Liver (tissue), 9 donors: ENCODE data around the gene INTS3. TPM values are rescaled to one million over a fixed set of nuclear protein-coding genes. Genes with fewer than 3 reads are reported as not detected.

Experiments used
- DNase-seq: peaks from one replicate; pipeline ENCODE4 v3.0.0-alpha.2; 2017; ENCODE audit warnings: low spot score
- H3K27ac ChIP-seq, 2 donors: one replicate each; pipeline ENCODE4 v1.7.0; 2013; ENCODE audit warnings: inconsistent platforms in 2 of 2, low read length in 2 of 2, control low read depth in 1 of 2, low read depth in 1 of 2, mild to moderate bottlenecking in 1 of 2
- H3K27me3 ChIP-seq, 4 donors: one replicate each; pipeline versions ENCODE4 v1.6.1 to v1.7.0; 2013; ENCODE audit warnings: low read length in 3 of 4, inconsistent platforms in 1 of 4, mild to moderate bottlenecking in 1 of 4, moderate library complexity in 1 of 4; ENCODE audit not compliant: control insufficient read depth in 4 of 4, insufficient read depth in 4 of 4
- H3K36me3 ChIP-seq, 4 donors: one replicate each; pipeline versions ENCODE4 v1.6.1 to v1.7.0; 2013; ENCODE audit warnings: low read length in 3 of 4, mild to moderate bottlenecking in 3 of 4, low read depth in 1 of 4, moderate library complexity in 1 of 4; ENCODE audit not compliant: control insufficient read depth in 4 of 4, insufficient read depth in 3 of 4
- H3K4me1 ChIP-seq, 4 donors: one replicate each; pipeline versions ENCODE4 v1.6.1 to v1.7.0; 2013; ENCODE audit warnings: low read length in 3 of 4, mild to moderate bottlenecking in 3 of 4, moderate library complexity in 1 of 4; ENCODE audit not compliant: control insufficient read depth in 4 of 4, insufficient read depth in 4 of 4
- H3K4me3 ChIP-seq, 3 donors: one replicate each; pipeline versions ENCODE4 v1.6.1 to v1.7.0; 2013; ENCODE audit warnings: low read length in 3 of 3, control low read depth in 1 of 3, low read depth in 1 of 3, mild to moderate bottlenecking in 1 of 3
- H3K9ac ChIP-seq, 2 donors: one replicate each; pipeline ENCODE4 v1.7.0; 2013; ENCODE audit warnings: low read length in 2 of 2, mild to moderate bottlenecking in 2 of 2, moderate library complexity in 2 of 2, control low read depth in 1 of 2, low read depth in 1 of 2
- H3K9me3 ChIP-seq, 4 donors: one replicate each; pipeline versions ENCODE4 v1.6.1 to v1.7.0; 2013; ENCODE audit warnings: low read length in 3 of 4; ENCODE audit not compliant: control insufficient read depth in 4 of 4
- ATF3 ChIP-seq: IDR thresholded peaks from 2 replicates; pipeline ENCODE4 v1.6.1; 2016; ENCODE audit warnings: antibody characterized with exemption
- CTCF ChIP-seq: fragments of 150-350 bp; IDR thresholded peaks from 2 replicates; pipeline ENCODE4 v1.5.1; 2017; ENCODE audit warnings: improper control_type of control experiment, low read depth, low read length; ENCODE audit not compliant: missing input control
- EGR1 ChIP-seq, 2 donors: IDR thresholded peaks; 2 replicates each; pipeline ENCODE4 v1.6.1; 2016 to 2018; ENCODE audit warnings: antibody characterized with exemption in 2 of 2, low read depth in 2 of 2
- FOXA2 ChIP-seq: IDR thresholded peaks from 2 replicates; pipeline ENCODE4 v1.6.1; 2016; ENCODE audit warnings: antibody characterized with exemption
- HNF4A ChIP-seq, 2 donors: conservative IDR thresholded peaks; 2 replicates each; pipeline ENCODE4 v1.6.1; 2016; ENCODE audit warnings: antibody characterized with exemption in 2 of 2, mild to moderate bottlenecking in 2 of 2
- HNF4G ChIP-seq: IDR thresholded peaks from 2 replicates; pipeline ENCODE4 v1.6.1; 2016; ENCODE audit warnings: antibody characterized with exemption
- JUND ChIP-seq, 2 donors: IDR thresholded peaks; 2 replicates each; pipeline ENCODE4 v1.6.1; 2016; ENCODE audit warnings: antibody characterized with exemption in 2 of 2
- NR2F2 ChIP-seq: IDR thresholded peaks from 2 replicates; pipeline ENCODE4 v1.6.1; 2016; ENCODE audit warnings: antibody characterized with exemption
- SP1 ChIP-seq: IDR thresholded peaks from 2 replicates; pipeline ENCODE4 v1.6.1; 2018; ENCODE audit warnings: antibody characterized with exemption, mild to moderate bottlenecking
- TAF1 ChIP-seq: conservative IDR thresholded peaks from 2 replicates; pipeline ENCODE4 v1.6.1; 2016; ENCODE audit warnings: antibody characterized with exemption, mild to moderate bottlenecking
- YY1 ChIP-seq: IDR thresholded peaks from 2 replicates; pipeline ENCODE4 v1.6.1; 2016; ENCODE audit warnings: antibody characterized with exemption, mild to moderate bottlenecking
- WGBS: extraction: QIAGEN DNeasy Blood & Tissue Kit; methylation state at CpG from one replicate; pipeline ENCODE4 v1.1.7; 2013; 5-methylcytosine and 5-hydroxymethylcytosine counted together
- polyA plus RNA-seq, 2 donors: library from polyadenylated mRNA; stranded (reverse) in 1 of 2; unstranded in 1 of 2; fragments of 200-250 nt in 1 of 2; fragments of >200 nt in 1 of 2; fragmentation: Nextera tagmentation in 1 of 2; extraction: Ambion mirVana in 1 of 2; gene quantifications; one replicate each; pipeline versions ENCODE4 v1.2.1 to v1.2.3, GENCODE V29; 2013 to 2015
- total RNA-seq, 2 donors: library from RNA; depleted of rRNA; stranded (reverse); fragments of >200 nt; gene quantifications; one replicate each; pipeline ENCODE4 v1.2.3, GENCODE V29; 2014
- TF ChIP-seq, protein P1 (sequence below): IDR thresholded peaks from 2 replicates; pipeline ENCODE4 v1.6.1; 2016; ENCODE audit warnings: antibody characterized with exemption
- TF ChIP-seq, protein P2 (sequence below): IDR thresholded peaks from 2 replicates; pipeline ENCODE4 v1.6.1; 2016; ENCODE audit warnings: antibody characterized with exemption, mild to moderate bottlenecking
- donor health status: healthy.
- donor health status: healthy.
- donor health status: healthy.
- donor health status: healthy.
- donor health status: healthy.

Gene INTS3
- total and polyA plus RNA-seq, 4 donors, result 9.0 to 26.0 (median 15.2) TPM

DNA sequence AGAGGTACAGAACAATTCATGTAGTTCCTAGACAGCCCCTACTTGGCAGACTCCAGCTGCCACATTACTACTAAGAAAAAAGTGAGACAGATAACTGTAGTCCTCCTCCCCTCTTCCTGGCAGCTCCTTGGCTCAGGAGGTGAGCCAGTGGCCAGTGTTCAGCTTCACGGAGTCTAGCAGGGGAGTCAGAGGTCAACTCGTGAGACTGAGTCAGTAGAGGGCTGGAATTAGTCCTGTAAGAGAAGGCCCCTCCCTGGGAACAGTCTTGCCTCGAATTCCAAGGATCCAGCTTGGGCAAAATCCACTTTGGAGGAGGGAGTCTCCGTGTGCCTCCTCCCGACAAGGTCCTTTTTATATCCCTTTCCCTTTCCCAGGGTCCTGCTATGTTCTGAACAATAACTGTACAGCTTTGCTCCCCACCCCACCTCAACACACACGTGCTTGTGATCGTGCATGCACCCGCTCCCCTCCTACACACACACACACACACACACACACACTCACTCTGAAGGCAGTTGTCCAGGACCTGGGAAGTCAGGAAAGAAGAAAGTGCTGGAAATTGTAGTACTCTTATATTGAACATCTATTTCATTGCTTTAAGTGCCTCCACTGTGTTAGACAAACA lies 24.8 kb downstream of the INTS3 start (continued):
- TF ChIP-seq EGR1 (IDR thresholded peaks at IDR 0.05; ENCODE audit: low read depth in 2 of 2), result no peak
- TF ChIP-seq, protein P1, sequence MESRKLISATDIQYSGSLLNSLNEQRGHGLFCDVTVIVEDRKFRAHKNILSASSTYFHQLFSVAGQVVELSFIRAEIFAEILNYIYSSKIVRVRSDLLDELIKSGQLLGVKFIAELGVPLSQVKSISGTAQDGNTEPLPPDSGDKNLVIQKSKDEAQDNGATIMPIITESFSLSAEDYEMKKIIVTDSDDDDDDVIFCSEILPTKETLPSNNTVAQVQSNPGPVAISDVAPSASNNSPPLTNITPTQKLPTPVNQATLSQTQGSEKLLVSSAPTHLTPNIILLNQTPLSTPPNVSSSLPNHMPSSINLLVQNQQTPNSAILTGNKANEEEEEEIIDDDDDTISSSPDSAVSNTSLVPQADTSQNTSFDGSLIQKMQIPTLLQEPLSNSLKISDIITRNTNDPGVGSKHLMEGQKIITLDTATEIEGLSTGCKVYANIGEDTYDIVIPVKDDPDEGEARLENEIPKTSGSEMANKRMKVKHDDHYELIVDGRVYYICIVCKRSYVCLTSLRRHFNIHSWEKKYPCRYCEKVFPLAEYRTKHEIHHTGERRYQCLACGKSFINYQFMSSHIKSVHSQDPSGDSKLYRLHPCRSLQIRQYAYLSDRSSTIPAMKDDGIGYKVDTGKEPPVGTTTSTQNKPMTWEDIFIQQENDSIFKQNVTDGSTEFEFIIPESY, result no peak

DNA sequence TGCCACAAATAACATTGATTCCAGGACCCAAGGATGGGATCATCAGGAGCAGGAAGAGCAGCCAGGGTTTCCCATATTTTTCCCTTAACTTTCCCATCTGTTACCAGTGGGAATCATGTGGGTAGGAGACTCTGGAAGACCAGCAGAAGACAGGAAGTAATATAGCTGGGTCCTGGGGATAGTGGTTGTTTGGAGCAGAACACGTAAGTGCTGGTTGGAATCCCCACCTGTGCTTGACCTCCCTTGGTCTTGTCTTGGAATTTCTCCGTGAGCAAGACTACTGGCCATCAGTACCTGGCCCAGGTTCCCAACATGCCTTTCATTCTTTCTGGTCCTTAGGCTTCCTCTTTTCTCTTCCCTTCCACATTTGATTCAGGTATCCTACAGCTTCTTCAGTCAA lies 26.4 kb downstream of the INTS3 start:
- Histone ChIP-seq H3K4me1 (peaks cover 0 to 13% (median 3%) of the 10 kb centered on the region in 4 donors), H3K4me3 (no peak overlapping the region), H3K27me3 (no peaks in the 10 kb centered on the region), H3K27ac (no peak overlapping the region), H3K36me3 (peaks cover 3 to 50% (median 44%) of the 10 kb centered on the region in 4 donors), H3K9ac (no peak overlapping the region), H3K9me3 (no peaks in the 10 kb centered on the region)
- no peak for TF ChIP-seq YY1
- TF ChIP-seq NR2F2, result no peak
- no peak for TF ChIP-seq CTCF
- no peak for TF ChIP-seq FOXA2
- TF ChIP-seq JUND (IDR thresholded peaks at IDR 0.05), result no peak
- no peak for TF ChIP-seq ATF3
- TF ChIP-seq, protein P2, sequence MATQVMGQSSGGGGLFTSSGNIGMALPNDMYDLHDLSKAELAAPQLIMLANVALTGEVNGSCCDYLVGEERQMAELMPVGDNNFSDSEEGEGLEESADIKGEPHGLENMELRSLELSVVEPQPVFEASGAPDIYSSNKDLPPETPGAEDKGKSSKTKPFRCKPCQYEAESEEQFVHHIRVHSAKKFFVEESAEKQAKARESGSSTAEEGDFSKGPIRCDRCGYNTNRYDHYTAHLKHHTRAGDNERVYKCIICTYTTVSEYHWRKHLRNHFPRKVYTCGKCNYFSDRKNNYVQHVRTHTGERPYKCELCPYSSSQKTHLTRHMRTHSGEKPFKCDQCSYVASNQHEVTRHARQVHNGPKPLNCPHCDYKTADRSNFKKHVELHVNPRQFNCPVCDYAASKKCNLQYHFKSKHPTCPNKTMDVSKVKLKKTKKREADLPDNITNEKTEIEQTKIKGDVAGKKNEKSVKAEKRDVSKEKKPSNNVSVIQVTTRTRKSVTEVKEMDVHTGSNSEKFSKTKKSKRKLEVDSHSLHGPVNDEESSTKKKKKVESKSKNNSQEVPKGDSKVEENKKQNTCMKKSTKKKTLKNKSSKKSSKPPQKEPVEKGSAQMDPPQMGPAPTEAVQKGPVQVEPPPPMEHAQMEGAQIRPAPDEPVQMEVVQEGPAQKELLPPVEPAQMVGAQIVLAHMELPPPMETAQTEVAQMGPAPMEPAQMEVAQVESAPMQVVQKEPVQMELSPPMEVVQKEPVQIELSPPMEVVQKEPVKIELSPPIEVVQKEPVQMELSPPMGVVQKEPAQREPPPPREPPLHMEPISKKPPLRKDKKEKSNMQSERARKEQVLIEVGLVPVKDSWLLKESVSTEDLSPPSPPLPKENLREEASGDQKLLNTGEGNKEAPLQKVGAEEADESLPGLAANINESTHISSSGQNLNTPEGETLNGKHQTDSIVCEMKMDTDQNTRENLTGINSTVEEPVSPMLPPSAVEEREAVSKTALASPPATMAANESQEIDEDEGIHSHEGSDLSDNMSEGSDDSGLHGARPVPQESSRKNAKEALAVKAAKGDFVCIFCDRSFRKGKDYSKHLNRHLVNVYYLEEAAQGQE, result no peak
- WGBS, result 99% methylated on average over 2 of the region's 2 CpGs
- no peak for DNase-seq

DNA sequence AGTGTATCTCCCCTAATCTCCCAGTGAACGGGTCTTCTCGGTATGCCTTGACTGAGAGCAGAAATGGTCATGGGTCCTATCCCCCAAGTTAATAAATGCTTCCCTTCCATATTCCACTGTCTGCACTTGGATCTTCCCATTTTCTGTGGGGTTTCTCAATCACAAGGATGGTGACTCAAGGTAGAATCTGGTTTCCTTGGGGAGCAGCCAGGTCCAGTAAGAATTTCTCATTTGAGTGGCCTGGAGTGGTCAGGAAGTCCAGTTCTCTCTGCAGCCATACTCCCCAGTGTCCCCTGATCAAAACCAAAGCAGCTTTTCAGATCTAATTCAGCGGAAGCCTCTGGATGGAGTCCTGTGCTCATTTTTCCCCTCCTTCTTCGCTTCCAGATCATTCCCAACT lies 32.6 kb downstream of the INTS3 start:
- Histone ChIP-seq H3K9ac (no peak overlapping the region), H3K36me3 (peaks cover 6 to 67% (median 46%) of the 10 kb centered on the region in 4 donors), H3K4me1 (peaks cover 0 to 3% (median 0%) of the 10 kb centered on the region in 4 donors), H3K27me3 (no peaks in the 10 kb centered on the region), H3K27ac (no peak overlapping the region), H3K9me3 (no peaks in the 10 kb centered on the region), H3K4me3 (no peak overlapping the region)
- TF ChIP-seq YY1, result no peak
- no peak for TF ChIP-seq HNF4A (conservative IDR thresholded peaks at IDR 0.05)
- no peak for TF ChIP-seq SP1
- TF ChIP-seq JUND (IDR thresholded peaks at IDR 0.05), result no peak
- TF ChIP-seq, protein P2, result no peak
- TF ChIP-seq FOXA2, result no peak
- no peak for TF ChIP-seq HNF4G
- TF ChIP-seq TAF1, result no peak
- 98% methylated on average over 4 of the region's 4 CpGs for WGBS
- no peak for DNase-seq
